HG02870 (cell line): ENCODE data around the gene VPS41.

Experiments
- ATAC-seq: cut with Tn5 transposase; IDR thresholded peaks from one replicate; pipeline ENCODE4 v1.9.1; 2021; ENCODE audit warnings: mild to moderate bottlenecking, moderate library complexity; ENCODE audit not compliant: unreplicated experiment

The VPS41 gene

DNA sequence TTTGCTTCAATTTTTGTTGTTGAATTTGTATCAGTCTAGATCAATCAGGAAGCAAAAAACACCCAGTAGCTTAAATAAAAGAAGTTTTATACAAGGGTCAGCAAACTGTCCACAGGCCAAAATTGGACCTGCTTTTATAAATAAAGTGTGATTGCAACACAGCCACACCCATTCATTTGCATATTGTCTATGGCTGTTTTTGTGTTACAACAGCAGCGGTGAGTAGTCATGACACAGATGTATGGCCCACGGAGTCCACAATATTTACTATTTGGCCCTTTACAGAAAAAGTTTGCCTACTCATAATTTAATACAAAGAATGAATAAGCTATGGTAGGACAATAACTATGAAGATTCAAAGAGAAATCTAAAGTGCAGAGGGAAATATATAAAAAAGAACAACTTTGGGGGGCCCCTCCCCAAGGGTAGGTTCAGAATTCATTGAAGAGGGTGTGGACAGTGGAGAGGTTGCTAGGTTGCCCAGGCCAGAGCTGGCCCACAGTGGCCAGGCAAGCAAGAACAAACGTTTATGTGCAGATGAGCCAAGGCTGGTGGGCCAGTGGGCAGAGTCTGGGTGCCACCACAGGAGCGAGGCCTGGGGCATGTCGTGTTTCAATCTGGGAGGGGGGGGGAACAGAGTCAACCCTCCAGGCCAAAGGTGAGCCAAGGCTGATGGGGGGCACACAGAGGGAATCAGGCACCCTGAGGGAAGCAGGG, 230.9 kb downstream of the VPS41 start:
- no peak for ATAC-seq

- no peak for ATAC-seq
These were observed 233.4 kb downstream of the VPS41 start for GRCh38 chr7:38675494-38676106.

GRCh38 chr7:38674513-38674912, 234.5 kb downstream of the VPS41 start:
- ATAC-seq, result no peak

DNA sequence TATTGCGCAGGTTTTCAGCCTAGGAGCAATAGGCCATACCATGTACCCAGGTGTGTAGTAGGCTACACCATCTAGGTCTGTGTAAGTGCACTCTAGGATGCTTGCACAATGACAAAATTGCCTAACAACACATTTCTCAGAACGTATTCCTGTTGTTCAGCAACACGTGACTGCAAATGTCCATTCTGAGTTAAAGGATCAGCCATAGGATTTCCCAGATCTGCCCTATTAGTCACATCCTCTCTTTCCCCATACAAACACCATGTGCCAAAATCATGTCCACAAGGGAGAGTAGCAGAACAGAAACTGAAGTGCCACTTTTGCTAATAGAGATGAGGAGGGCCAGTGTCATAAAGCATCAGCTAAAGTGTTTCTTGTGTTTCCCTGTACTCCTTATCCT, 235.2 kb downstream of the VPS41 start:
- ATAC-seq, result no peak
